Ovary (tissue), 9 donors: ENCODE measurements around the gene COL18A1. TPM values are rescaled to one million over a fixed set of nuclear protein-coding genes. Genes with fewer than 3 reads are reported as not detected.

Experiments used
- DNase-seq, 5 donors: peaks; one replicate each; pipeline ENCODE4 v3.0.0-alpha.2; 2019 to 2020
- H3K27ac ChIP-seq, 2 donors: fragments of 200-600 bp; one replicate each; pipeline versions ENCODE4 v1.5.1 to v1.8.0; 2019 to 2022
- H3K27me3 ChIP-seq: fragments of 200-600 bp; one replicate; pipeline ENCODE4 v1.8.0; 2022
- H3K36me3 ChIP-seq: fragments of 200-600 bp; sonication (generic); one replicate; pipeline ENCODE4 v1.5.1; 2019
- H3K4me1 ChIP-seq: one replicate; pipeline ENCODE4 v1.8.1; 2013; ENCODE audit warnings: mild to moderate bottlenecking, moderate library complexity; ENCODE audit not compliant: insufficient read depth
- H3K4me3 ChIP-seq: fragments of 200-600 bp; sonication (generic); one replicate; pipeline ENCODE4 v1.5.1; 2017
- H3K9me3 ChIP-seq, 2 donors: fragments of 200-600 bp in 1 of 2; sonication (generic) in 1 of 2; one replicate each; pipeline versions ENCODE4 v1.5.1 to v1.8.1; 2013 to 2019; ENCODE audit warnings: mild to moderate bottlenecking in 1 of 2, moderate library complexity in 1 of 2
- EP300 ChIP-seq: sonication (generic); formaldehyde crosslinking; IDR thresholded peaks from one replicate; pipeline ENCODE4 v1.6.1; 2017; ENCODE audit warnings: antibody characterized with exemption
- POLR2A ChIP-seq: fragments of 450-650 bp; IDR thresholded peaks from one replicate; pipeline ENCODE4 v1.6.1; 2017; ENCODE audit warnings: antibody characterized with exemption, mild to moderate bottlenecking, moderate library complexity
- WGBS, 3 donors: extraction: QIAGEN DNeasy Blood & Tissue Kit in 1 of 3; methylation state at CpG; one replicate each; pipeline versions ENCODE4 v1.1.5 to v1.1.7; 2013 to 2017; 5-methylcytosine and 5-hydroxymethylcytosine counted together
- intact Hi-C, 4 donors: fragments of 100-400 bp; cut with DNase I; formaldehyde crosslinking; loops; one replicate each; pipeline versions ENCODE4 v1.11.0 to v1.15.1; 2022 to 2023
- polyA plus RNA-seq, 2 donors: library from polyadenylated mRNA; stranded (reverse); fragments of 200-250 nt in 1 of 2; fragments of 350-450 nt in 1 of 2; fragmentation: Illumina TruSeq in 1 of 2; extraction: RNeasy Lipid Tissue Mini Kit (QIAGEN cat#74804) in 1 of 2; gene quantifications; one replicate each; pipeline ENCODE4 v1.2.3, GENCODE V29; 2013 to 2014
- total RNA-seq, 7 donors: library from RNA; depleted of rRNA in 2 of 7; stranded (reverse); fragments of >200 nt in 2 of 7; fragmentation: NEBNext Ultra II Directional in 3 of 7; extraction: Animal tissue kit (Norgen Biotek cat#: 25700) in 3 of 7; gene quantifications; one replicate each; pipeline versions ENCODE4 v1.1.0 to v1.2.4, GENCODE V29; 2016 to 2023
- TF ChIP-seq, protein P1 (sequence below), 3 donors: fragments of 450-650 bp in 2 of 3; fragments of 200-600 bp in 1 of 3; IDR thresholded peaks; one replicate each; pipeline versions ENCODE4 v1.5.1 to v1.8.0; 2016 to 2022; ENCODE audit warnings: antibody characterized with exemption in 3 of 3, mild to moderate bottlenecking in 1 of 3
- donor health status: DM: no; HTN: no; CAD: no; lungs with moderate emphysema.
- donor health status: DM: no; HTN: no; CAD: no.
- donor health status: Bipolar disorder and iron deficiency.
- donor health status: DM: yes; HTN: yes; CAD: no.
- donor health status: DM: no; HTN: no; CAD: no.
- donor health status: DM: yes; HTN: yes; CAD: no.

The COL18A1 gene
- total and polyA plus RNA-seq, 9 donors: 11.1 to 353 (median 268) TPM

DNA sequence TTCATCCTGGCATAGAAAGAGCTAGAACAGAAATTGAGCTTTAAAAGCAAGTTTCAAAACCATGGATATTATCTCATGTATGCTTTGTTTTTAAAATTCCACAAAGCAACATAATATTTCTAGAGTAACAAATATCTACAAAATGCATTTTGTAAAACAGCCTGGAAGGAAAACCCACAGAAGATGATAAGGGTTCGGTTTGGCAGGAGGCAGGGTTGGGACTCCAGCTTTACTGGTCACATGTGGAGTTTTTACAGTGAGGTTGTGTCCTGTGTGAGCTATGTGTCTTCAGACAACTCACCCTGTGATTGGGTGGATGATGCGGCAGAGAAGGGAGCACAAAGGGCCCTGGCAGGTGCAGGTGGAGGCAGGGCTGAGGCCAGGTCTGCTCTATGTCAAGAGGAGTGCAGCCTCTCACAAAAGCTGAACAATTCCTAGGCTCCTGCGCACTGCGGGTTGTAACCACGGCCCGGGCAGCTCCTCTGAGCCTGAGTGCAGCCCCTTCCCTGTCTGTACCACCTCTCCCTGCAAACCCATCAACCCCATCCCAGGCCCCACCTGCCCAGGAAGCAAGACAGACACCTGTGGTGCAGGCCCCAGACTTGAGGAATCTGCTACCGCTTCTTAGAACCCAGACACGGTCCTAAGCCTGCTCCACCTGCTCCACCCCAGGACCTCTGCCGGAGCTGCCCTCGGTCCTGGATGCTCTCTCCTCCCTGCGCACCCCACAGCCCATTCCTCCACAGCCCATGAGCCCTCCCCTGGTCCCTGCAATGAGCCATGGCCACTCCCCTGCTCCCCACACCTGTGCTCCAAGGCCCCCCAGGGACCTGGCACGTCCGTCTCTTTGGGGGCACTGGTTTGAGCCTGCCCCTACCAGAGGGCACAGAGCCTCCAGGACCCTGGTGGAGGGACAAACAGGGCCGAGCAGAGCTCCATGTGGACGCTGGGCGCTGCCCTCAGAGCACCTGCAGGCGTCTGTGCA lies 2.8 kb upstream of the COL18A1 start:
- intact Hi-C loops: loop anchor here in 1 of 4 donors (10.0 kb wide), 1 partner anchor 107 kb away; no protein-coding TSS in a partner anchor
- DNase-seq: peak in 4 of 5 donors; percentile 32 to 43 (median 38)
- 72 to 82% (median 81%) methylated on average over 17 of the region's 17 CpGs for WGBS, 3 donors
- TF ChIP-seq EP300 (no peak), POLR2A (no peak)
- TF ChIP-seq, protein P1, sequence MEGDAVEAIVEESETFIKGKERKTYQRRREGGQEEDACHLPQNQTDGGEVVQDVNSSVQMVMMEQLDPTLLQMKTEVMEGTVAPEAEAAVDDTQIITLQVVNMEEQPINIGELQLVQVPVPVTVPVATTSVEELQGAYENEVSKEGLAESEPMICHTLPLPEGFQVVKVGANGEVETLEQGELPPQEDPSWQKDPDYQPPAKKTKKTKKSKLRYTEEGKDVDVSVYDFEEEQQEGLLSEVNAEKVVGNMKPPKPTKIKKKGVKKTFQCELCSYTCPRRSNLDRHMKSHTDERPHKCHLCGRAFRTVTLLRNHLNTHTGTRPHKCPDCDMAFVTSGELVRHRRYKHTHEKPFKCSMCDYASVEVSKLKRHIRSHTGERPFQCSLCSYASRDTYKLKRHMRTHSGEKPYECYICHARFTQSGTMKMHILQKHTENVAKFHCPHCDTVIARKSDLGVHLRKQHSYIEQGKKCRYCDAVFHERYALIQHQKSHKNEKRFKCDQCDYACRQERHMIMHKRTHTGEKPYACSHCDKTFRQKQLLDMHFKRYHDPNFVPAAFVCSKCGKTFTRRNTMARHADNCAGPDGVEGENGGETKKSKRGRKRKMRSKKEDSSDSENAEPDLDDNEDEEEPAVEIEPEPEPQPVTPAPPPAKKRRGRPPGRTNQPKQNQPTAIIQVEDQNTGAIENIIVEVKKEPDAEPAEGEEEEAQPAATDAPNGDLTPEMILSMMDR (IDR thresholded peaks at IDR 0.05): no peak
- Histone ChIP-seq H3K27ac (peak overlapping the region in 1 of 2 donors; percentile 0), H3K4me3 (no peak overlapping the region), H3K27me3 (no peaks in the 10 kb centered on the region), H3K36me3 (no peaks in the 10 kb centered on the region), H3K9me3 (no peaks in the 10 kb centered on the region), H3K4me1 (peaks cover 4% of the 10 kb centered on the region)

DNA sequence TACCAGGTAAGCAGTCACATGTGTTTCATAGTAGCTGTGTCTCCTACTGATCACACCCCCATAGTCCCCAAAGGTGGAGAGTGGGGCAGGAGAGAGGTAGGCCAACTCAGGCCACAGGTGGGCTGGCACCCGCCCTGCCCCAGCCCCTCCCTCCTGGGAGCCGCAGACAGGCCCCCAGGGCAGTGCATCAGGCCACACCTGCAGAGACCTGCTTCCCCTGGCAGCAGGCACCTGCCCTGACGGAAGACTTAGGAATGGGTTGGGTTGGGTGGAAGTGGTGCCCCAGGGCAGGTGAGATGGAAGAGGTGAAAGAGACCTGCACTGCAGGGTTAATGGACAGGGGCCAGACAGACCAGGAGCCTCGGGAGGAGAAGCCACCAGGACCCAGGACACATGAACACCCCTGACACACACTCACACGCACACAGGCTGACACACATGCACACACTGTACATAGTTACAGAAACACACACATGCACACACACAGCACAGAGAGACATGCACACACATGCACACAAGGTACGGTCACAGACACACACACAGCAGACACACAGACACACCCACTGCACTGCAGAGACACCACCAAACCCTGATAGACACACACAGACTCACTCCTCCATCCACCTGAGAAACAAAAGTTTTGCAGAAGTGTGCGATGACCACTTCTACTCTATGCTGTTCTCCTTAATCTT lies 1.7 kb upstream of the COL18A1 start:
- Histone ChIP-seq H3K27me3 (no peaks in the 10 kb centered on the region), H3K4me3 (no peak overlapping the region), H3K9me3 (no peaks in the 10 kb centered on the region), H3K36me3 (no peaks in the 10 kb centered on the region), H3K27ac (peak overlapping the region in 1 of 2 donors; percentile 44), H3K4me1 (peaks cover 9% of the 10 kb centered on the region)
- peak in 4 of 5 donors; percentile 29 to 42 (median 40) for DNase-seq
- whole genome bisulfite sequencing, 3 donors: 83 to 89% (median 84%) methylated on average over 7 of the region's 7 CpGs
- TF ChIP-seq, protein P1 (IDR thresholded peaks at IDR 0.05): no peak
- intact Hi-C loops: loop anchor here in 1 of 4 donors (10.0 kb wide), 1 partner anchor 108 kb away; no protein-coding TSS in a partner anchor

DNA sequence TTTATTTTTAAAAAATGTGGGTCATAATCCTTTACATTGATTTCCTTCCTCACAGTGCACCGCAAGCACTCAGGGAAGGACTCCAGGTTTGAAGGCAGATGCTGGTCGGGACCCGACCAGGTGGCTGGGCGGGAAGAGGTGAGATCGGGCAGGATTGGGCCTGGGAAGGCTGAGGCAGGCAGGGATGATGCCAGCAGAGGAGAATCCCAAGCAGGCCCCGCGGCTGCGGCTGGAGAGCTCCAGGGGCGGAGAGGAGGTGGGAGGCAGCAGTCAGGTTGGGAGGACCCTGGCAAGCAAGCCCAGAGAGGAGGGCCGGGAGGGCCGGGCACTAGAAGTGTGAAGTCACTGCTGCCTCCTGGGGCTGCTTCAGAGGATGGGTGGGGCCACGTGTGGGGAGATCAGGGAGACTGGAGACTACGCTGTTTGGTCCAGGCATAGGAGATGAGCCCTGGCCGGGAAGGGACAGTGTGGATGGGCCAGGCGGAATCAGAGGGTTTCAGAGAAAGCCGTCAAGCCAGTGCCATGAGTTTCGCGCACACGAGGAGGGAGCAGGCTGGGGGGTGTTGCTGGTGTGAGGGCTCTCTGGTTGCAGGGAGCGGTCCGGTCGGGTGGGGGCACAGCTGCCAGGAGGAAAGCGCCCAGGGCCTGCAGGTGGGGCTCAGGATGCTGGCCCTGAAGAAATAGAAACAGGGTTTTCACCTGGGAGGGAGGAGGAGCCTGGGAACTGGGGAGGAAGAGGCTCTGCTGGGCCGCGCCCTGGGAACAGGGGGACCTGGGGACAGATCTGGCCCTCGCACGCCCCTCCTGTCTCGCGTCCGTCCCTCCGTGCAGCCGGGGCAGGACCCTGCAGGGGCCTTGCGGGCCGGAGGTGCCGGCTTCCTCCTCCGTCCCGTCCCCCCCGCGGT lies 888 bp upstream of the COL18A1 start:
- H3K27ac ChIP-seq: peak overlapping the region; percentile 44 to 87
- TF ChIP-seq EP300 (no peak), POLR2A (no peak)
- TF ChIP-seq, protein P1 (IDR thresholded peaks at IDR 0.05): no peak
- WGBS, 3 donors: 10 to 18% (median 16%) methylated on average over 38 to 39 of the region's 39 CpGs
- no peaks in the 10 kb centered on the region for H3K36me3 ChIP-seq
- peaks cover 9% of the 10 kb centered on the region for H3K4me1 ChIP-seq
- intact Hi-C loops: loop anchor here in 1 of 4 donors (10.0 kb wide), 1 partner anchor 109 kb away; no protein-coding TSS in a partner anchor
- peak; percentile 79 to 85 (median 84) for DNase-seq
- H3K9me3 ChIP-seq: no peaks in the 10 kb centered on the region
- H3K27me3 ChIP-seq: no peaks in the 10 kb centered on the region
- H3K4me3 ChIP-seq: peak overlapping the region; percentile 51
